Natural killer cell (primary cell): ENCODE results near the gene PEX14. TPM values are rescaled to one million over a fixed set of nuclear protein-coding genes. Genes with fewer than 3 reads are reported as not detected.

Experiments used
- ATAC-seq, 3 donors: fragments of 150-1000 bp in 2 of 3; fragments of 200-7000 bp in 1 of 3; cut with Tn5 transposase; 1 replicate in 1 of 3; 2 replicates in 2 of 3; pipeline ENCODE4 v1.10.0; 2021; ENCODE audit warnings: mild to moderate bottlenecking in 2 of 3, moderate library complexity in 2 of 3
- DNase-seq, 2 donors: peaks; one replicate each; pipeline versions ENCODE4 v3.0.0 to v3.0.0-alpha.2; 2013 to 2021; ENCODE audit warnings: mixed read lengths in 1 of 2
- H3K27ac ChIP-seq: one replicate; pipeline ENCODE4 v1.5.1; 2013; ENCODE audit warnings: mild to moderate bottlenecking, low read length
- H3K27me3 ChIP-seq: one replicate; pipeline ENCODE4 v1.6.1; 2013; ENCODE audit warnings: low read length; ENCODE audit not compliant: control insufficient read depth, insufficient read depth
- H3K36me3 ChIP-seq: one replicate; pipeline ENCODE4 v1.6.1; 2013; ENCODE audit warnings: low read length; ENCODE audit not compliant: control insufficient read depth, insufficient read depth
- H3K4me1 ChIP-seq: one replicate; pipeline ENCODE4 v1.6.1; 2013; ENCODE audit warnings: low read length; ENCODE audit not compliant: control insufficient read depth, insufficient read depth
- H3K4me3 ChIP-seq: one replicate; pipeline ENCODE4 v1.5.1; 2013; ENCODE audit warnings: low read length
- H3K9me3 ChIP-seq: one replicate; pipeline ENCODE4 v1.6.1; 2013; ENCODE audit warnings: low read length; ENCODE audit not compliant: control insufficient read depth, insufficient read depth
- H3K27ac Mint-ChIP-seq, 2 donors: one replicate each; pipeline ENCODE4 v1.8.0; 2022; ENCODE audit warnings: mild to moderate bottlenecking in 2 of 2, mixed read lengths in 2 of 2, moderate library complexity in 1 of 2
- H3K27me3 Mint-ChIP-seq, 2 donors: one replicate each; pipeline ENCODE4 v1.8.0; 2022; ENCODE audit warnings: low read depth in 2 of 2, mixed read lengths in 2 of 2
- H3K36me3 Mint-ChIP-seq: one replicate; pipeline ENCODE4 v1.8.0; 2022; ENCODE audit warnings: mixed read lengths
- H3K4me1 Mint-ChIP-seq, 2 donors: one replicate each; pipeline ENCODE4 v1.8.0; 2022; ENCODE audit warnings: mixed read lengths in 2 of 2
- H3K4me3 Mint-ChIP-seq: one replicate; pipeline ENCODE4 v1.8.0; 2022; ENCODE audit warnings: mild to moderate bottlenecking, moderate library complexity, mixed read lengths
- H3K9me3 Mint-ChIP-seq, 2 donors: one replicate each; pipeline ENCODE4 v1.8.0; 2022; ENCODE audit warnings: mixed read lengths in 2 of 2
- WGBS: methylation state at CpG from one replicate; pipeline ENCODE4 v1.1.7; 2013; ENCODE audit warnings: missing lambda C conversion rate; ENCODE audit not compliant: insufficient coverage; 5-methylcytosine and 5-hydroxymethylcytosine counted together
- intact Hi-C: fragments of 100-400 bp; cut with micrococcal nuclease; formaldehyde crosslinking; loops from one replicate; pipeline ENCODE4 v1.14.2; 2022
- total RNA-seq, 4 donors: library from RNA; stranded (reverse); fragments of 120-200 nt in 1 of 4; gene quantifications; one replicate each; pipeline versions ENCODE4 v1.2.3 to v1.2.4, GENCODE V29; 2013 to 2022
- TF ChIP-seq, protein P1 (sequence below): fragments of 200-600 bp; IDR thresholded peaks from one replicate; pipeline ENCODE4 v1.8.0; 2022; ENCODE audit warnings: antibody characterized with exemption

PEX14 gene
- total RNA-seq, 3 donors from 2014 or later (not counting 1 experiment from before 2014, with no cell fraction given): 21.4 to 27.3 (median 24.1) TPM

DNA sequence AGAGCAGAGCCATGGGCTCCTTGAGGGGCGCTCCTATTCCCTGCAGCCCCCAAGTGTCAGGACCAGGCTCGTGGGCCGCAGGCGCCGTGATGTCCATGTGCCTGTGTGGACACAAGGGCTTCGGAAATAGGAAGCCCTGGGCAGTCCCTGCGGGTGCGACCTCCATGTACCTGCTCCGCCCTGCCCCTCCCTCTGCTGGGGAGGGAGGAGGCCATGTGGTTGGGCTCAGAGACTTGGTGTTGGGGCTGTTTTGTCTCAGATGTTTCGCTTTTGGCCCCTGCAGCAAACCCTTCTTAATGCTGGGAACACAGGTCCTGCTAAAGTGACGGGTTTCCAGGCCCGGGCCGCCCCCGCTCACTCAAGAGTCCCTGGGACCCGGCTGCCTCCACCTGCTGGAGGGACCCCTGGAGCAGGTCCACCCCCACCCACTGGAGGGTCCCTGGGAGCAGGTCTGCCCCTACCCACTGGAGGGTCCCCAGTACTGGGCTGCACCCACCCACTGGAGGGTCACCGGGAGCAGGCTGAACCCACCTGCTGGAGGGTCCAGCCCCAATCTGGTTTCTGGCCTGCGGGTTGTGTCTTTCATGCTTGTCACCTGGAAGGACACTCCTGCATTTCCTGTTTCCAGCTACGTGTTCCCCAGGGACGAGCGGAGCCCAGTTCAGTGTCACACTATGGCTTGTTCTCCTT is 156.5 kb downstream of the PEX14 start:
- DNase-seq: no peak
- H3K4me3 Mint-ChIP-seq: no peak overlapping the region
- no peaks in the 10 kb centered on the region for H3K27me3 ChIP-seq
- no peaks in the 10 kb centered on the region for H3K4me1 Mint-ChIP-seq
- TF ChIP-seq, protein P1, sequence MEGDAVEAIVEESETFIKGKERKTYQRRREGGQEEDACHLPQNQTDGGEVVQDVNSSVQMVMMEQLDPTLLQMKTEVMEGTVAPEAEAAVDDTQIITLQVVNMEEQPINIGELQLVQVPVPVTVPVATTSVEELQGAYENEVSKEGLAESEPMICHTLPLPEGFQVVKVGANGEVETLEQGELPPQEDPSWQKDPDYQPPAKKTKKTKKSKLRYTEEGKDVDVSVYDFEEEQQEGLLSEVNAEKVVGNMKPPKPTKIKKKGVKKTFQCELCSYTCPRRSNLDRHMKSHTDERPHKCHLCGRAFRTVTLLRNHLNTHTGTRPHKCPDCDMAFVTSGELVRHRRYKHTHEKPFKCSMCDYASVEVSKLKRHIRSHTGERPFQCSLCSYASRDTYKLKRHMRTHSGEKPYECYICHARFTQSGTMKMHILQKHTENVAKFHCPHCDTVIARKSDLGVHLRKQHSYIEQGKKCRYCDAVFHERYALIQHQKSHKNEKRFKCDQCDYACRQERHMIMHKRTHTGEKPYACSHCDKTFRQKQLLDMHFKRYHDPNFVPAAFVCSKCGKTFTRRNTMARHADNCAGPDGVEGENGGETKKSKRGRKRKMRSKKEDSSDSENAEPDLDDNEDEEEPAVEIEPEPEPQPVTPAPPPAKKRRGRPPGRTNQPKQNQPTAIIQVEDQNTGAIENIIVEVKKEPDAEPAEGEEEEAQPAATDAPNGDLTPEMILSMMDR: no peak
- peaks cover 2% of the 10 kb centered on the region for H3K36me3 ChIP-seq
- no peak overlapping the region for H3K4me3 ChIP-seq
- no peaks in the 10 kb centered on the region for H3K36me3 Mint-ChIP-seq
- intact Hi-C loops: no loop called here
- ATAC-seq: no peak
- H3K9me3 ChIP-seq: no peaks in the 10 kb centered on the region
- H3K27ac ChIP-seq: no peak overlapping the region
- no peak overlapping the region for H3K27ac Mint-ChIP-seq
- no peaks in the 10 kb centered on the region for H3K9me3 Mint-ChIP-seq
- no peaks in the 10 kb centered on the region for H3K27me3 Mint-ChIP-seq
- 95% methylated on average over 20 of the region's 20 CpGs for WGBS
- no peaks in the 10 kb centered on the region for H3K4me1 ChIP-seq

DNA sequence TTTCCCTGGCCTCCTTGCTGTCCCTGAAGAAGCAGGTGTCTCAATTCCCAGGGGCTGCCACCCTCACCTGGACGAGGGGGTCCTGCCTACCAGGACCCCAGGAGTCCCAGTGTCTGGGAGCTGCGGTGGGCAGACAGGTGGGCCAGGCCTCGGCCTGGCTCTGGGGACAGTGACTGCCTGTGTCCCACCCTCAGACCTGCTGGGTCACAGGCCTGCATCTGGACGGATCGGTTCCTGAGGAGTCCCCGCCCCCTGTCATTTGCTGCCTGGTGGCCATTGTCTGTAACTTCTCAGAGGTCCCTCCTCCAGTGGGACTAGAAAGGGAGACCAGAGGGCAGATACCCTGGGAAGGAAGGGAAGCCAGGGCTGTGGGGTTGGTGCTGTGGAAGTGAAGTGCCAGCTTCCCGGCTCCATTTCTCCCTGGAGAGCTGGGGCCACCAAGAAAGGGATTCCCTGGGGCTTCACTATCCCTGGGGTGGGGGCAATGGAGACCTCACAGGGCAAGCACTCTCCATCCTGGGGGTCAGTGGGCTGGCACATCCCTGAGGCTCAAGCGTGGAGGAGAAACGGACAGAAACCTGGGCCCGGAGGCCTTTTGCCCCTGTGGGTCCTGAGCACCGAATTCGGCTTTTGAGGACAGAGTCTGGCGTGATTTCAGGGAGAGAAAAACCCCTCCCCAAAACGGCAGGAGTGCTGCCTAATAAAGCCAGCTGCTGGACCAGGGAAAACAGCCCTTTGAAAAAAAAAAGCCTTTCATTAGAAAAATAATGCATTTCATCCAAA is 157.3 kb downstream of the PEX14 start:
- H3K9me3 ChIP-seq: no peaks in the 10 kb centered on the region
- no peaks in the 10 kb centered on the region for H3K9me3 Mint-ChIP-seq
- peaks cover 2% of the 10 kb centered on the region for H3K36me3 ChIP-seq
- H3K36me3 Mint-ChIP-seq: no peaks in the 10 kb centered on the region
- H3K4me1 Mint-ChIP-seq: peaks cover 0 to under 1% of the 10 kb centered on the region in 2 donors
- 93% methylated on average over 14 of the region's 14 CpGs for WGBS
- H3K27me3 ChIP-seq: no peaks in the 10 kb centered on the region
- no peak overlapping the region for H3K4me3 ChIP-seq
- no peak overlapping the region for H3K4me3 Mint-ChIP-seq
- no peak for DNase-seq
- no peak overlapping the region for H3K27ac Mint-ChIP-seq
- TF ChIP-seq, protein P1: no peak
- H3K27me3 Mint-ChIP-seq: no peaks in the 10 kb centered on the region
- no peak overlapping the region for H3K27ac ChIP-seq
- intact Hi-C loops: no loop called here
- H3K4me1 ChIP-seq: no peaks in the 10 kb centered on the region
- ATAC-seq: no peak

DNA sequence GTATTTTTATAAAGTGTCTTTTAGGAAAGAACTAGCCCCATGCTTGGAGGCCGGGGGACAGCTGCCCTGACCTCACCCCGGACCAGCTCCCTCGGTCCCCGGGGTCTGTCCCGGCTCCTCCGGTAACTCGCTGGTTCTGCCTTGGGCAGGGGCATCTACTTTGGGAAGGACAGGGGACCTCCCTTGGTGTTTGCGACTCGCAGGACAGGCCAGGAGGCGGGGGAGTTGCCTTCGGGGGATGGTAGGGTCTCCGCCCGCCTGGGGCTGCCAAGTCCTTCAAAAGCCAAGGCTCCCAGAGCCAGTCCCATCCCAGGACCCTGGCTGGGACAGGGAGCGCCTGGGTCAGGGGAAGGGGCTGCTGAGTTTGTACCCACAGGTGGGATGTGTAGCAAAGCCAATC is 157.9 kb downstream of the PEX14 start:
- Histone ChIP-seq H3K36me3 (peaks cover 2% of the 10 kb centered on the region), H3K27me3 (no peaks in the 10 kb centered on the region), H3K9me3 (no peaks in the 10 kb centered on the region), H3K4me3 (no peak overlapping the region), H3K4me1 (no peaks in the 10 kb centered on the region), H3K27ac (no peak overlapping the region)
- intact Hi-C loops: no loop called here
- Mint-ChIP-seq H3K27me3 (no peaks in the 10 kb centered on the region), H3K36me3 (no peaks in the 10 kb centered on the region), H3K4me1 (peaks cover 0 to 5% of the 10 kb centered on the region in 2 donors), H3K4me3 (no peak overlapping the region), H3K27ac (no peak overlapping the region), H3K9me3 (no peaks in the 10 kb centered on the region)
- 97% methylated on average over 14 of the region's 14 CpGs for WGBS
- DNase-seq (no peak), ATAC-seq (no peak)
- TF ChIP-seq, protein P1: no peak
